Measurements from ENCODE around the gene ZNF473.
A peak's percentile ranks its signal among the peaks of the same experiment; 100 is the strongest.
"Not testable (repeated sequence)": the region's sequence is repeated elsewhere in the genome, so short reads cannot be mapped to it uniquely, and the experiment has no call there.

ZNF473 gene

DNA sequence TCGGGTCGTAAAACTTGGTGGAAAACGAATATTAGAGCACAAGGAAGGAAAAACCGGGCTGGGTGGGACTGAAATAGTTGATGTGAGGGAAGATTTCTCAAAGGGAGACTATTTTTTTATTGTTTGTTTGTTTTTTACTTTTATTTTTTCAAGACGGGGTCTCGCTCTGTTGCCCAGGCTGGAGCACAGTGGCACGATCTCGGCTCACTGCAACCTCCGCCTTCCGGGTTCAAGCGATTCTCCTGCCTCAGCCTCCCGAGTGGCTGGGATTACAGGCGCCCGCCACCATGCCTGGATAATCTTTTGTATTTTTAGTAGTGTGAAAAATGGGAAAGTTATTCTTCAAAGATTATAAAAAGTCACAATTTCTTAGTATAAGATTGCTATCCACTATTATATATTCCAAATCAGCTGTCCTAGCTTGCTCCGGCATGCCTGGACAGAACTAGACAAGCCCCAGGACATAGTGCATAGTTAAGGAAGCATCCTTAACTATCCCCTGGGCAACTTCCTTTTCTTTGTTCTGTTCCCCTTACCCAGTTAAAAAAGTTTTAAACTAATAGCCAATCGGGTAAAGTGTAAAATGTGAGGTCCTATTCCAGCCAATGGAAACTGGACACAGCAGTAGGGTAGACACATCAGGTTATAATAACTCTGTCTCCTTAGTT is 25.6 kb downstream of the ZNF473 start:
- DNase-seq = not testable (repeated sequence)

DNA sequence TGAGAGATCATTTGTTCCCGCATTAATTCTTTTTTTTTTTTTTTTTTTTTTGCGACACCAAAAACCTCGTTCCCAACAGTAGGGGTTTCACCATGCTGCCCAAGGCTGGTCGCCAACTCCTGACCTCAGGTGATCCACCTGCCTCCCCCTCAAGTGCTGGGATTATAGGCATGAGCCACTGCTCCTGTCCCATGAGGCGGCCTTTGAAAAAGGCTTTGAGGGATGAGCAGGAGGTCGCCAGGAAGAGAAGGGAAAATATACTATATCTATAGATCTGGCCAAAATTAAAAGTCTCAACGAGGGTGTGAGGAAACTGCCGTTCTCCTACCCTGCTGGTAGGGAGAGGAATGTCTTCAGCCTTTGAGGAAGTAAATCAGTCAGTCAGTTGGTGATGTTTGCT is 26.2 kb downstream of the ZNF473 start:
- DNase-seq = no peak

DNA sequence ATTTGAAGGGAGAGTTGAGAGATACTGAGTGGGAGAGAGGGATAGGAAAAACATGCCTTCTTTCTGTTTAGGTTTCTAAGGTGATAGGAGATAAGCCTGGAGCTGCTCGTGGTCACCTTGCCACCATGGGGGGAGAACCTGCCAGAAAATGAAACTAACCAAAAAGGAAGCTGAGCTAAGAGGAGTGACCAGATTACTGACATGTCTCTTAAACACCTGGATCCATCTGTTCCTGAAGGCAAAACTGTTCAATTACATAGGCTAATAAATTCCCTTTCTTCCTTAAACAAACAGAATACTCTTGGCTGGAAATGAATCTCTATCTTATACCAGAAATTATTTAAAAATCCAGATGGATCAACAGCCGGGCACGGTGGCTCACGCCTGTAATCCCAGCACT is 27.3 kb downstream of the ZNF473 start:
- DNase-seq = no peak

DNA sequence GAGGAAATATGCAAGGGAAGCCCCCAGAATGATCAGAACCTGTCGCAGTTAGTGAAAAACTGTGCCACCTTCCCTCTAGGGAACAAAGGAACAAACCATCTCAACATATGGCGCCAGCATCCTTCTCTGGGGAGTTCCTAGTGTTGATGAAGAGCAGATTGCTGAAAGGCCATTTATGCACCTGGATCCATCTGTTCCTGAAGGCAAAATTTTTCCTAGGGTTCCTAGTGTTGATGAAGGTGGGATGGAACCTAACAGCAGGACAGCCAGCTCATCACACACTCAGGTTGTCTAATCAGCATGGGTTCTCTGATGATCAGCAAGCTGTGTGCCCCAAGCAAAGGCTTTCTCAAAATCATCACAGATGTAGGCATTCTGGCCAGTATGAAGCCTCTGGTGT is 32.6 kb downstream of the ZNF473 start:
- no peak for DNase-seq

DNA sequence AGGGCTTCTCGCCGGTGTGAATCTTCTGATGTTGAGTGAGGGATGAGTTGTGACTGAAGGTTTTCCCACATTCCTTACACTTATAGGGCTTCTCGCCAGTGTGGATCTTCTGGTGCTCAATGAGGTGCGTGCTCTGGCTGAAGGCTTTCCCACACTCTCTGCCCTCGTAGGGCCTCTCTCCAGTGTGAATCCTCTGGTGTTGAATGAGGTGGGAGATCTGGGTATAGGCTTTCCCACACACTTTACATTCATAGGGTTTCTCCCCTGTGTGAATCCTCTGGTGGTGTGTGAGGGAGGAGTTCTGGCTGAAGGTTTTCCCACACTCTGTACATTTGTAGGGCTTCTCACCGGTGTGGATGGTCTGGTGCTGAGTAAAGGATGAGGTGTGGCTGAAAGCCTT is 33.2 kb downstream of the ZNF473 start:
- no peak for DNase-seq

- no peak for DNase-seq
Observed at GRCh38 chr19:50060107-50060506, 34.3 kb downstream of the ZNF473 start.

- DNase-seq = no peak
Observed at GRCh38 chr19:50061650-50062049, 35.8 kb downstream of the ZNF473 start.

DNA sequence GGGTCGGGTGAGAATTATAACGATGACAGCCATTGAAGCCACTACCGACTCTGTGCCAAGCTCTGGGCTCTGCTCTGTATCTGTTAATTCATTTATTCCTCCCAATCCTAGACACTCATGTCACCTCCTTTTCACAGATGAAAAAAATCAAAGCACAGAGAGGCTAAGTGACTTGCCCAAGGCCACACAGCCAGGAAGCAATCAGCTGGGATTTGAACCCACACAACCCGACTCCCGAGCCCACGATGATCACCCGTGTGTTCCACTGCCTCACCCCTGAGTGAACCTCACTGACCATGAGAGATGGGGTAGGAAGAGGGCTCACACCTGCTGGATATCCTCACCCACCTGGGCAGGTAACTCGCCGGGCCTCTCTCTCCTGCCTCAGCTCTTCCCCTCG is 40.1 kb downstream of the ZNF473 start:
- no peak for DNase-seq

- no peak for DNase-seq
Observed at GRCh38 chr19:50067575-50067974, 41.8 kb downstream of the ZNF473 start.

GRCh38 chr19:50068382-50068781 is 42.6 kb downstream of the ZNF473 start:
- not testable (repeated sequence) for DNase-seq

GRCh38 chr19:50075076-50075475 is 49.3 kb downstream of the ZNF473 start:
- not testable (repeated sequence) for DNase-seq

DNA sequence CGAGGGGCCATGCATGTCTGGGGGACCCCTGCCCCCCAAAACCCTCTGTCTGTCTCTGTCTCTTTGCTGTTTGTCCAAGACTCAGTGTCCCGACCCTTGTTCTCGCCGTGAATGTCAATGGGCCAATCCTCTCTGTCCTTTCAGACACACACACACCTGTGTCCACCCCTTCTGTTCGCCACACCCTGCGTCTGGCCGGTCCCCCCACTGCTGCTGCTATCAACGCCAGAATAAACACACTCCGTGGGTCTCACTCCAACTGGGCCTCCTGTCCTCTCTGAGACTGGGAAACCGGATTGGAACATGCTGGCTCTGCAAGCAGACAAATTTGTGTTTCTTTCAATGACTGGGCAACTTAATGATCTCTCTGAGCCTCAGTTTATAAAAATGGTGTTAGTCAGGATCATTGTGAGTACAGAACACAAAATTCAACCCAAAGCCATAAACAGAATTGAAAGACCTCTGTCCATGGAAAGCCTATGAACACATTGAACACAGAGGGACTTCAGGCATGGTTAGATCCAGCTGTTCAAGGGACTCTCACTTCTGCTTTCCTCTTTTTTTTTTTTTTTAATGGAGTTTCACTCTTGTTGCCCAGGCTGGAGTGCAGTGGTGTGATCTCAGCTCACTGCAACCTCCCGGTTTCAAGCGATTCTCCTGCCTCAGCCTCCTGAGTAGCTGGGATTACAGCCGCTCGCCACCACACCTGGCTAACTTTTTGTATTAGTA is 50.0 kb downstream of the ZNF473 start:
- not testable (repeated sequence) for DNase-seq

GRCh38 chr19:50076581-50077355 is 51.0 kb downstream of the ZNF473 start:
- DNase-seq = not testable (repeated sequence)

DNA sequence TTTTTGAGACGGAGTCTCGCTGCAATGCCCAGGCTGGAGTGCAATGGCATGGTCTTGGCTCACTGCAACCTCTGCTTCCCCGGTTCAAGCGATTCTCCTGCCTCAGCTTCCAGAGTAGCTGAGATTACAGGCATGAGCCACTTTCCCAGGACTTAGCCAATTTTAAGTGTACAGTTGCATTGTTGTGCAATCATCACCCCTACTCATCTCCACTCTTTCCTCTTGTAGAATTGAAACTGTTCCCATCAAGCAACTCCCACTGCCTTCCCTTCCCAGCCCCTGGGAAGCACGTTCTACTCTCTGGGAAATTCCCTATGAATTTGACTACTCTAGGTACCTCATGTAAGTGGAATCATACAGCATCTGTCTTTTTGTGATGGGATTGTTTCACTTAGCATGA is 53.2 kb downstream of the ZNF473 start:
- DNase-seq = not testable (repeated sequence)

DNA sequence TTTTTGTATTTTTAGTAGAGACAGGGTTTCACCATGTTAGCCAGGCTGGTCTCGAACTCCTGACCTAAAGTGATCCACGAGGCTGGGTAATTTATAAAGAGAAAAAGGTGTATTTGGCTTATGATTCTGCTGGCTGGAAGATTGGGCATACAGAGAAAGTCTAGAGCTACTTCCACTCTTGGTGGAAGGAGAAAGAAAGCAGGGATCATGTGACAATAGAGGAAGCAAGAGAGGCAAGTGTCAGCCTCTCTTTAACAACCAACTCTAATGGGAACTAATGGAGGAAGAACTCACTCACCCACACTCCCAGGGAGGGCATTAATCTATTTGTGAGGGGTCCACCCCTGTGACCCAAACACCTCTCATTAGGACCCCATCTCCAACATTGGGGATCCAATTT is 58.6 kb downstream of the ZNF473 start:
- not testable (repeated sequence) for DNase-seq

GRCh38 chr19:50087153-50087552 is 61.3 kb downstream of the ZNF473 start:
- DNase-seq = not testable (repeated sequence)

- peak; percentile 14 to 31 for DNase-seq
Observed at GRCh38 chr19:50090706-50091105, 64.9 kb downstream of the ZNF473 start.

- DNase-seq = not testable (repeated sequence)
Observed at GRCh38 chr19:50091786-50092185, 66.0 kb downstream of the ZNF473 start.

DNA sequence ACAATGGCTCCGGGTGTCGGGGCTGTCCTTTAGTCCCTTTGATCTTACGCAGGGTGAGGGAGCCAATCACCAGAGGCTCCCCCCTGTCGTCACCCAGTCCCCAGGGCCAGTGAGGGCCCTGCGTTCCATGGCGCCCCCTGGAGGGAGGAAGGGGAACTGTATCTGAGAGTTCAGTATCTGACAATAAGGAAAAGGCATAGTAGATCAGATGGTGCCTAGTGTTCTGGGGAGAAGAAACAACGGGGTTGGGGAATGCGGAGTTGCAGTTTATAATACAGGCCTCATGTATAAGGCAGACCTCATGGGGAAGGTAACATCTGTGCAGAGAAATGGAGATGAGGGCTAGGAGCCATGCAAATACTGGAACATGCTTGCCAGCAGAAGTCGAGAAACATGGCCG is 66.8 kb downstream of the ZNF473 start:
- DNase-seq = not testable (repeated sequence)

- DNase-seq = not testable (repeated sequence)
Observed at GRCh38 chr19:50097884-50098283, 72.1 kb downstream of the ZNF473 start.

- peak in 1 of 2 donors; percentile 24 for DNase-seq
Observed at GRCh38 chr19:50098892-50099291, 73.1 kb downstream of the ZNF473 start.

DNA sequence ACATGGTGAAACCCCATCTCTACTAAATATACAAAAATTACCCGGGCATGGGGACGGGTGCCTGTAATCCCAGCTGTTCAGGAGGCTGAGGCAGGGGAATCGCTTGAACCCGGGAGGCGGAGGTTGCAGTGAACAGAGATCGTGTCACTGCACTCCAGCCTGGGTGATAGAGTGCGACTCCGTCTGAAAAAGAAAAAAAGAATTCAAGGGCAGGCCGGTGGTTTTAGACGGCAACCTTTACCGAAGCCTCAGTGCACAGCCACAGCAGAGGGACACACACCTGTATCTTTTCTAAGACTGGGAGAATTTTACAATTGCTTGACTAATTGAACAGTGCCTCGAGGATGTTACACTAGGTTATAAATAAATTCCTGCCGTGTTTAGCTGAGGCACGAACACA is 73.9 kb downstream of the ZNF473 start:
- DNase-seq = not testable (repeated sequence)

DNA sequence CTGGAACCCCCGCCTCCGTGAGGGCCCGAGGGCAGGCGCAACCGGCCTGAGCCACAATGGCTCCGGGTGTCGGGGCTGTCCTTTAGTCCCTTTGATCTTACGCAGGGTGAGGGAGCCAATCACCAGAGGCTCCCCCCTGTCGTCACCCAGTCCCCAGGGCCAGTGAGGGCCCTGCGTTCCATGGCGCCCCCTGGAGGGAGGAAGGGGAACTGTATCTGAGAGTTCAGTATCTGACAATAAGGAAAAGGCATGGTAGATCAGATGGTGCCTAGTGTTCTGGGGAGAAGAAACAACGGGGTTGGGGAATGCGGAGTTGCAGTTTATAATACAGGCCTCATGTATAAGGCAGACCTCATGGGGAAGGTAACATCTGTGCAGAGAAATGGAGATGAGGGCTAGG is 75.1 kb downstream of the ZNF473 start:
- not testable (repeated sequence) for DNase-seq
